ENCODE results near the gene RPL41.

GRCh38 chr12:56084958-56085543, 31.4 kb upstream of the RPL41 start:
- TF ChIP-seq POLR2A (IDR thresholded peaks at IDR 0.05), result no peak
- TF ChIP-seq, protein P1, sequence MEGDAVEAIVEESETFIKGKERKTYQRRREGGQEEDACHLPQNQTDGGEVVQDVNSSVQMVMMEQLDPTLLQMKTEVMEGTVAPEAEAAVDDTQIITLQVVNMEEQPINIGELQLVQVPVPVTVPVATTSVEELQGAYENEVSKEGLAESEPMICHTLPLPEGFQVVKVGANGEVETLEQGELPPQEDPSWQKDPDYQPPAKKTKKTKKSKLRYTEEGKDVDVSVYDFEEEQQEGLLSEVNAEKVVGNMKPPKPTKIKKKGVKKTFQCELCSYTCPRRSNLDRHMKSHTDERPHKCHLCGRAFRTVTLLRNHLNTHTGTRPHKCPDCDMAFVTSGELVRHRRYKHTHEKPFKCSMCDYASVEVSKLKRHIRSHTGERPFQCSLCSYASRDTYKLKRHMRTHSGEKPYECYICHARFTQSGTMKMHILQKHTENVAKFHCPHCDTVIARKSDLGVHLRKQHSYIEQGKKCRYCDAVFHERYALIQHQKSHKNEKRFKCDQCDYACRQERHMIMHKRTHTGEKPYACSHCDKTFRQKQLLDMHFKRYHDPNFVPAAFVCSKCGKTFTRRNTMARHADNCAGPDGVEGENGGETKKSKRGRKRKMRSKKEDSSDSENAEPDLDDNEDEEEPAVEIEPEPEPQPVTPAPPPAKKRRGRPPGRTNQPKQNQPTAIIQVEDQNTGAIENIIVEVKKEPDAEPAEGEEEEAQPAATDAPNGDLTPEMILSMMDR (IDR thresholded peaks at IDR 0.05), result no peak

All from sigmoid colon (tissue), 3 donors.